Medulla oblongata (tissue), 1 donor: ENCODE data around the gene TUBA4B.
"Not testable (repeated sequence)": the region's sequence is repeated elsewhere in the genome, so short reads cannot be mapped to it uniquely, and the experiment has no call there.

Experiments
- DNase-seq: peaks from one replicate; pipeline ENCODE4 v3.0.0-alpha.2; 2015; ENCODE audit errors: extremely low spot score

The TUBA4B gene

DNA sequence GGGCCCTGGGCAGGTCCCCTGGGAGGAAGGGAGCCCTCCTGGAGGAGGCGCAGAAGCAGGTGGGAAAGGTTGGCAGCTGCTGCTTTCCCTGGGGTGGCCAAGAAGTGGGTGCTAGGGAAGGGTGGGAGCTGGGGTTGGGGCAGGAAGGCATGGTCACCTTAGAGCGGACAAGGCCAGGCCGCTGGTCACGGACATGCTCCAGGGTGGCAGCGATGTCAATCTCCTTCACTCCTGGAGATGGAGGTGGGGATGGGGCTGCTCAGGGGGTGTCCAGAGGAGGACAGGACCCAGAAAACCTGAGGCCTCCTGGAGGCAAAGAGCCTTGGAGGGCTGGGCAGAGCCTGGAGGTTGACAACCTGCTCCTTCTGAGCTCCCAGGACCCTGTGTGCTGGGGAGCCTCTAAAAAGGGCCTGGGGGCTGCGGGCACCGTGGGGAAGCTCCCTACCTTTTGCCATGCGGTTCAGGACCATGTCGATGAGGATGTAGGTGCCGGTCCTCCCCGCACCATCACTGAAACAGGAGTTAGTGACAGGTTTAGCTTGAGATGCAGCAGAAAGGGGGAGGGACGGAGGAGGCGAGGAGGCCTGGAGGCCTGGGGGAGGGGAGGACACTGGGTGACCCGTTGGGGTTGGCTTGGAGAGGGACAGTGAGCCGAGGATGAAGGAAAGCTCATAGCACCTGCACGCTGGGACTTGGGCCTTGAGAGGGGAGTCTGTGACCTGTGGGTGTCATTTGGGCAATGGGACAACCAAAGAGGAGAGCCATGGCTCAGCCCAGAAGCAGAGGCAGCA lies 37.5 kb downstream of the TUBA4B start:
- DNase-seq: no peak

GRCh38 chr2:219291394-219291793 lies 38.4 kb downstream of the TUBA4B start:
- no peak for DNase-seq

- no peak for DNase-seq
Measured at GRCh38 chr2:219291910-219292490, 39.0 kb downstream of the TUBA4B start.

DNA sequence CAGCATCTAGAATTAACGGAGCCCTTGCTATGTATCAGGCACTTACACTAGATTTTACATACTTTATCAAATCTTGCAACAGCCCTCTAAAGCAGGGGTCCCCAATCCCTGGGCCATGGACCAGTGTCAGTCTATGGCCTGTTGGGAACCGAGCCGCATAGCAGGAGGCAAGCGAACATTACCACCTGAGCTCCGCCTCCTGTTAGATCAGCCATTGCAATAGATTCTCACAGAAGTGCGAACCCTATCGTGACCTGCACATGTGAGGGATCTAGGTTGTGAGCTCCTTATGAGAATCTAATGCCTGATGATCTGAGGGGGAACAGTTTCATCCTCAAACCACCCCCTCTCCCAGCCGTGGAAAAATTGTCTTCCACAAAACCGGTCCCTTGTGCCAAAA lies 39.6 kb downstream of the TUBA4B start:
- DNase-seq: no peak

GRCh38 chr2:219293736-219294231 lies 40.7 kb downstream of the TUBA4B start:
- no peak for DNase-seq

GRCh38 chr2:219294356-219295351 lies 41.6 kb downstream of the TUBA4B start:
- DNase-seq: peak; percentile 89

GRCh38 chr2:219296142-219296541 lies 43.1 kb downstream of the TUBA4B start:
- DNase-seq: no peak

- DNase-seq: no peak
Measured at GRCh38 chr2:219296631-219297391, 43.8 kb downstream of the TUBA4B start.

GRCh38 chr2:219297766-219298456 lies 44.9 kb downstream of the TUBA4B start:
- no peak for DNase-seq

DNA sequence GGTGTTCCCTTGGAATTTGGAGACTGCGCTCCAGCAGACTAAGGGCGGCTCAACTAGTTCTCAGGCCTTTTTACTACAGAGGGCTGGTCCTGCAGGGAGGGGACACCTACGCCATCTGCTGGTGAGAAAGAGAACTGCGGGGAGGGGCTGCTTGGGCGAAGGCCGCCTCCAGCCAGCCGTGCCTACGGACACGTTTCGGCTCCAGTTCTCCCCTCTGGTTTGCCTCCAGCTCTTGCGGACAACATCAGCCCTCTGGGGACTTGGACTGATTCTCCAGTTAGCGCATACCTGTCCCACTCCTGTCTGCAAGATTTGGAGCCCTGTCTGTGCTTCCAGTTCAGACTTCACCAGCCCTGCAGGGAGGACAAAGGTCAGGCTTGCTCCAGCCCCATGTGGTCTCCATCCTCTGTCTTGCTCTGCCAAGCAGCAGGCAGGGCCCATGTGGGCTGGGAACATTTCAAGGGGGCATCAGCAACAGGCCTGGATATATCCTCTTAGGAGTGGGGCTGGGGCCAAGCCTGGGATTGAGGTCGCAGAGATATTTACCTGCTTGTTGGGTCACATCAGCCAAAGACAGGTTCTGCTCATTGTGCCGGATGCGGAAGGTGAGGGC lies 45.8 kb downstream of the TUBA4B start:
- peak; percentile 88 for DNase-seq

DNA sequence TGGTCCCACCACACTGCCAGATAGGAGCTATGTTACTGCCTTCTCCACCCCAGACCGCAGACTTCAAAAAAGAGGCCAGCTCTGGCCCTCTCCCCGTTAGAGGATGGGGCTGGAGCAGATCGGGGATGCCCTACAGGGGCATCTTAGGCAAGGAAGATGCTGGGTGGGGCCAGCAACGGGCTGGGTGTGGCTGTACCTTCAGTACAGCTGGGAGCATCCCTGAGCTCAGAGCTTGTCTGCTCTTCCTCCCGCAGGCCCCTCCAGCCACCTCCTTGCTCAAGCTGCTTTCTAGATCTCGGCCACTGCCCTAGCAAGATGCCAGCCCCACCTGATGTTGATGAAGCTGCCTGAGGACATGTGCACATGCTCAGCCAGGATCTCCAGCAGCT lies 46.3 kb downstream of the TUBA4B start:
- no peak for DNase-seq

DNA sequence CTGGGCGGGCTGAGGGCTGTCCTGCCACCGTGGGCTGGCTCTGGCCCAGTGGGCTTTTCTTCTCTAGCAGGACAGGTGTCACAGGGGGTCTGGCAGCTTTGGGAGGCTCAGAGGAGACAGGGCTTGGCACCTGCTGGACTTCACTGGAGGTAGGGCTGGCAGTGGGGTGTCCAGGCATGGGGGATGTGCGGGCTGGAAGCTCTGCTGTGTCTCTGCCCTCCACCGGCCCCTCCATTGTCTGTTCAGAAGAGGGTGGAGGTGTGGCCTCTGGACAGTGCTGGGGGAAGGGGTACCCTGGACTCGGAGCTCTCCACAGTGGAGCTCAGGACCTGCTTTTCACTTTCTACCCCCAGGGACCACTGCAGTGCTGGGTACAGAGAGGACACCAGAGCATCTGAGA lies 47.0 kb downstream of the TUBA4B start:
- no peak for DNase-seq

DNA sequence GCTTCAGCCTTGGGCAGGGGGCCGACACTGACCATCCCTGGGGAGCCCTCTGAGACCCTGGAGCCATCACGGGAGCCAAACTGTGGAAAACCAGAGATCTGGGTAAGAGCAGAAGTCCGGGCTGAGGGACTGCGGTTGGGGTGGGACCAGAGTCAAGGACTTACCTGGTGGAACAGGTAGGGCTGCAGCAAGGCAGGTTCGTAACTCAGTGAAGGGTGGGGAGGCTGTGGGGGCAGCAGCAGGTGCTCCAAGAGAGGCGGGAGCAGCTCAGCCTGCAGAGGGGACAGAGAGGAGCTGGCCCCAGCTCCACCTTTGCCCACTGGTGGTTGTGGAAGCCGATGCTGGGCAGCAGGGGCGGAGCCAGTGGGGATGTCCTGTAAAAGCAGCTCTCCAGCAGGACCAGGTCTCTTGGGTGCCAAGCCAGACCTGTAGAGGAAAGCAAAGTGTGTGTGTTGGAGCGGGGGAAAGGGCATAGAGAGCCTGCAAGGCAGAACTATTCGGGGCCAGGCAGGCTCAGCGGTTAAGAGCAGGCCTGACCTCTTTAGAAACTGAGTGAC lies 49.4 kb downstream of the TUBA4B start:
- no peak for DNase-seq

DNA sequence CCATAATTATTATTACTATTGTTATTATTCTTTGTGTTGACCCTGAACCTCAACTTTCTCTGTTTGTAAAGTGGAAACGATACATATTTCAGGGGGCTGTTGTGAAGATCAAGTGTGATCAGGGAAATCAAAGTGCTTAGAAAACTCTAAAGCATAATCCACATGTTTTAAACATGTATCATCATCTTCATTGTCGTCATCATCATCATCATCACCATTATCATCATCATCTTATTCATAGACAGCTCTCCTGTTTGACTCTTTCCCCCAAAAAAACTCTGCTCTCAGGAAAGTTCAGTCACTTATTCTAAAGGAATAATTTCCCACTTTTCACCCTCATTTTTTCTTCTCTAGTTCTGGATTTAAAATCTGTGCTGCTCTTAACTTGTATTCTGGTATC lies 51.2 kb downstream of the TUBA4B start:
- no peak for DNase-seq

DNA sequence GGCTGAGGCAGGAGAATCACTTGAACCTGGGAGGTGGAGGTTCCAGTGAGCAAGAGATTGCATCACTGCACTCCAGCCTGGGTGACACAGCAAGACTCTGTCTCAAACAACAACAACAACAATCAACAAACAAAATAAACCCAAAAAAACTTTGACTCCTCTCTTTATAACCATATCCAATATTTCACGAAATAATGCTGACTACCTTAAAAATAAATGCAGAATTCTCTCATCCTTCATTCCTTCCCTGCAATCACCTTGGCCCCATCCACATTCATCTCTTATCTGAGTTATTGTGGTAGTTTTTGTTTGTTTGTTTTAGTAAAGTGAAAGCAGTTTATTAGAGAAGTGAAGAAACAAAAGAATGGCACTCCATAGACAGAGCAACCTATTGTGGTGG lies 53.0 kb downstream of the TUBA4B start:
- DNase-seq: no peak

DNA sequence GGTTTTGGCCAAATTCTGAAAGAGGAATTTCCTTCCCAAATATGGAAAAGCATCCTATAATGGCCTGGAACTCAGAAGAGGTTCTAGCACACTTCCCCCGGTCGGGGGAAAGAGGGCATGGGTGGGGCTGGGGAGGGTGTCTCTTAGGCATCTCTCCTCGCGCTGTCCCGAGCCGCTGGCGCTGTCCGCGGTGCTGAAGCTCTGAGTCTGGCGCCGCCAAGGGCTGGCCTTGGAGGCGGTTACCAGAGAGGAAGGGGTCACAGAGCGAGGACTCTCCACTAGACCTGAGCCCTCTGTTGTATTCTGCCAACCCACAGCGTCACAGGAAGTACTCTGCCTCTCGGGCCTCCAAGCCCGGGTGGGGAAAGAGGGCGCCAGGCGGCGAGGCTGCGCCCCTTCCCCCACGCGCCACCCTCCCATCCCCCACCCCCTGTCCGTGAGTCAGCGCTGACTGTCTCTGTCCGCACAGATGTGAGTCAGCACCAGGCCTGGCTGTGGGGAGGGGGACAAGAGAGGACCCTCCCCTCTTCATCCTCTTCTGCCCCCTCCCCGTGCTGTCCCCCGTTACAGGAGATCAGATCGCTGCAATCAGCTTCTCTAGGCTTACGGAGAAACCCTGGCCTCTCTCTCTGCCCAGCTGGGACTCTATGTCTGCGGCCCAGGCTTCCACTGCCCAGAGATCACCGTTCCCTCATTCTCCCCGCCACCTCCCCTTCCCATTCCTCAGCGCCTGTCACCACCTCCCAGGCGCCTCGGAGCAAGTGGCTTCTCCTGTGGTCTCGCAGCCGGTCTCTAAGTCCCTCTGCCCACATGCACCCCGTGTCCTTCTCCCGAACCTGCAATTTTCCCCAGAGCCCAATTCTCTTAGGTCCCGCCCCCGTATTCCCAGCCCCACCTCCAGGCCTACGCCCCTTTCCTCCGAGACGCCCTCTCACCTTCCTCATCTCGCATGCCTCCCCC lies 55.4 kb downstream of the TUBA4B start:
- peak; percentile 52 for DNase-seq

DNA sequence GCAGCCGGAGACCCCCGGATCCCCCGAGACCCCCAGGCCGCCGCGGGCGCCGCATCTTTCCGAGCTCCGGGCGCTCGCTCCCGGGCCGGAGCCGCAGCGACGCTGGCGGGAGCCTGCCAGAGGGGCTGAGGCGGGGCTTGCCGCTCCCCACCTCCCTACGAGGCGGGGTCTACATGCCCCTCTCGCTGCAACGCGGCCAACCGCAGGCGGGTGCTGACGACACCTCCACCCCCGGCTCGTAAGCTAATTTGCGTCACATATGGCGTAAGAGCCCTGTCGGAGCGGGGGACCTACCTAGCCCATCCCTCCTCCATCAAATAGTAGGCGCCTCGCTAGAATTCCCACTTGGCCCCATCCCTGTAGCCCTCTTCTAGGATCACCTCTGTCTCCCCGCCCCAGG lies 56.2 kb downstream of the TUBA4B start, which contains the start of gene PTPRN:
TSS of gene PTPRN (minus strand) at position 124 of the 400 bp plus-strand sequence. CDS start at position 55, 69 bp downstream.
- DNase-seq: no peak

DNA sequence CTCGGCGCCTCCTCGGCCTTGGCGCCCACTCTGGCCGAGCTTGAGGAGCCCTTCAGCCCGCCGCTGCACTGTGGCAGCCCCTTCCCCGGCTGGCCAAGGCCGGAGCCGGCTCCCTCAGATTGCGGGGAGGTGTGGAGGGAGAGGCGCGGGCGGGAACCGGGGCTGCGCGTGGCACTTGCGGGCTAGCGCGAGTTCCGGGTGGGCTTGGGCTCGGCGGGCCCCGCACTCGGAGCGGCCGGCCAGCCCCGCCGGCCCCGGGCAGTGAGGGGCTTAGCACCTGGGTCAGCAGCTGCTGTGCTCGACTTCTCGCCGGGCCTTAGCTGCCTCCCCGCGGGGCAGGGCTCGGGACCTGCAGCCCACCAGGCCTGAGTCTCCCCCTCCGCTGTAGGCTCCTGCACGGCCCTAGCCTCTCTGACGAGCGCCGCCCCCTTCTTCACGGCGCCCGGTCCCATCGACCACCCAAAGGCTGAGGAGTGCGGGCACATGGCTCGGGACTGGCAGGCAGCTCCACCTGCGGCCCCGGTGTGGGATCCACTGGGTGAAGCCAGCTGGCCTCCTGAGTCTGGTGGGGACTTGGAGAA lies 59.7 kb downstream of the TUBA4B start:
- DNase-seq: not testable (repeated sequence)
